Mesenchymal stem cell (in vitro differentiated cells and primary cell): ENCODE results near the gene IPO7.
A peak's percentile ranks its signal among the peaks of the same experiment; 100 is the strongest.

ENCODE experiments used
- DNase-seq: peaks from one replicate; pipeline ENCODE4 v3.0.0-alpha.2; 2013
- H2AFZ ChIP-seq: one replicate; pipeline ENCODE4 v1.6.1; 2013; ENCODE audit warnings: low read depth, mild to moderate bottlenecking, control low read depth, inconsistent platforms, low read length, moderate library complexity
- H2AK5ac ChIP-seq: 2 replicates; pipeline ENCODE4 v1.6.1; 2013; ENCODE audit warnings: low read length, moderate library complexity, mild to moderate bottlenecking, inconsistent platforms; ENCODE audit not compliant: severe bottlenecking
- H2BK120ac ChIP-seq: one replicate; pipeline ENCODE4 v1.6.1; 2013; ENCODE audit warnings: low read depth, mild to moderate bottlenecking, inconsistent platforms, low read length, moderate library complexity
- H2BK12ac ChIP-seq, 2 experiments: one replicate each; pipeline ENCODE4 v1.6.1; 2013; ENCODE audit warnings: inconsistent platforms in 2 of 2, low read length in 2 of 2, mild to moderate bottlenecking in 2 of 2, moderate library complexity in 2 of 2, control low read depth in 1 of 2
- H2BK15ac ChIP-seq: one replicate; pipeline ENCODE4 v1.6.1; 2013; ENCODE audit warnings: mild to moderate bottlenecking, low read depth, inconsistent platforms; ENCODE audit not compliant: poor library complexity, severe bottlenecking
- H2BK5ac ChIP-seq: 2 replicates; pipeline ENCODE4 v1.6.1; 2013; ENCODE audit warnings: low read depth, mild to moderate bottlenecking, low read length, control low read depth, inconsistent platforms; ENCODE audit not compliant: poor library complexity, severe bottlenecking
- H3K14ac ChIP-seq, 2 experiments: one replicate each; pipeline ENCODE4 v1.6.1; 2013; ENCODE audit warnings: inconsistent platforms in 2 of 2, low read length in 2 of 2, control low read depth in 1 of 2, mild to moderate bottlenecking in 1 of 2, moderate library complexity in 1 of 2
- H3K18ac ChIP-seq, 2 experiments: one replicate each; pipeline ENCODE4 v1.6.1; 2013; ENCODE audit warnings: inconsistent platforms in 2 of 2, low read length in 2 of 2, control low read depth in 1 of 2, low read depth in 1 of 2, mild to moderate bottlenecking in 1 of 2
- H3K23ac ChIP-seq, 2 experiments: one replicate each; pipeline ENCODE4 v1.6.1; 2013; ENCODE audit warnings: inconsistent platforms in 2 of 2, low read length in 2 of 2, mild to moderate bottlenecking in 2 of 2, moderate library complexity in 2 of 2, control low read depth in 1 of 2
- H3K27ac ChIP-seq: 2 replicates; pipeline ENCODE4 v1.5.1; 2013; ENCODE audit warnings: mild to moderate bottlenecking, moderate library complexity, low read length, control low read depth, inconsistent platforms; ENCODE audit not compliant: poor library complexity, severe bottlenecking
- H3K27me3 ChIP-seq, 2 experiments: 2 replicates each; pipeline versions ENCODE4 v1.6.1 to v1.7.0; 2013; ENCODE audit warnings: low read length in 2 of 2, mild to moderate bottlenecking in 2 of 2, moderate library complexity in 2 of 2, control low read depth in 1 of 2, inconsistent platforms in 1 of 2; ENCODE audit not compliant: control insufficient read depth in 1 of 2, insufficient read depth in 1 of 2
- H3K36me3 ChIP-seq, 2 experiments: 2 replicates each; pipeline versions ENCODE4 v1.6.1 to v1.7.0; 2013; ENCODE audit warnings: low read length in 2 of 2, control low read depth in 1 of 2, inconsistent platforms in 1 of 2, low read depth in 1 of 2, mild to moderate bottlenecking in 1 of 2; ENCODE audit not compliant: insufficient read depth in 2 of 2, control insufficient read depth in 1 of 2
- H3K4ac ChIP-seq, 2 experiments: one replicate each; pipeline ENCODE4 v1.6.1; 2013; ENCODE audit warnings: inconsistent platforms in 2 of 2, low read length in 2 of 2, mild to moderate bottlenecking in 2 of 2, moderate library complexity in 2 of 2, control low read depth in 1 of 2, low read depth in 1 of 2
- H3K4me1 ChIP-seq: 2 replicates; pipeline ENCODE4 v1.6.1; 2013; ENCODE audit warnings: low read depth, low read length, control low read depth; ENCODE audit not compliant: control insufficient read depth, insufficient read depth
- H3K4me2 ChIP-seq: 2 replicates; pipeline ENCODE4 v1.6.1; 2013; ENCODE audit warnings: low read length, mild to moderate bottlenecking, inconsistent platforms; ENCODE audit not compliant: poor library complexity, severe bottlenecking
- H3K4me3 ChIP-seq, 2 experiments: 2 replicates each; pipeline versions ENCODE4 v1.5.1 to v1.7.0; 2013; ENCODE audit warnings: low read length in 2 of 2, mild to moderate bottlenecking in 2 of 2, control low read depth in 1 of 2, low read depth in 1 of 2; ENCODE audit not compliant: insufficient read depth in 1 of 2
- H3K79me1 ChIP-seq: replicated peaks from 2 replicates; pipeline ENCODE4 v1.6.1; 2013; ENCODE audit warnings: mild to moderate bottlenecking, control low read depth, low read length, inconsistent platforms; ENCODE audit not compliant: poor library complexity, severe bottlenecking
- H3K9ac ChIP-seq: 2 replicates; pipeline ENCODE4 v1.7.0; 2013; ENCODE audit warnings: mild to moderate bottlenecking, low read length, moderate library complexity
- H3K9me3 ChIP-seq: 2 replicates; pipeline ENCODE4 v1.7.0; 2013; ENCODE audit warnings: mild to moderate bottlenecking, low read length; ENCODE audit not compliant: control insufficient read depth
- H4K8ac ChIP-seq: one replicate; pipeline ENCODE4 v1.6.1; 2013; ENCODE audit warnings: inconsistent platforms, mild to moderate bottlenecking, low read length, moderate library complexity
- H4K91ac ChIP-seq: one replicate; pipeline ENCODE4 v1.6.1; 2013; ENCODE audit warnings: mild to moderate bottlenecking, low read length, inconsistent platforms
- WGBS: methylation state at CpG from one replicate; pipeline ENCODE4 v1.1.7; 2013; ENCODE audit warnings: mixed read lengths; 5-methylcytosine and 5-hydroxymethylcytosine counted together

The IPO7 gene

GRCh38 chr11:9461760-9462134 is 77.3 kb downstream of the IPO7 start:
- H3K9ac ChIP-seq, result peak overlapping the region; percentile 100
- no peaks in the 10 kb centered on the region for H3K9me3 ChIP-seq
- H3K27me3 ChIP-seq, result no peaks in the 10 kb centered on the region
- H4K8ac ChIP-seq, result no peak overlapping the region
- H2BK5ac ChIP-seq, result no peak overlapping the region
- no peaks in the 10 kb centered on the region for H3K79me1 ChIP-seq
- peak overlapping the region; percentile 70 for H3K4me2 ChIP-seq
- no peaks in the 10 kb centered on the region for H3K36me3 ChIP-seq
- H2BK15ac ChIP-seq, result no peak overlapping the region
- no peak overlapping the region for H3K14ac ChIP-seq
- no peak overlapping the region for H4K91ac ChIP-seq
- DNase-seq, result peak; percentile 46
- H3K27ac ChIP-seq, result peak overlapping the region; percentile 96
- no peak overlapping the region for H3K4ac ChIP-seq
- no peak overlapping the region for H3K18ac ChIP-seq
- no peak overlapping the region for H2BK120ac ChIP-seq
- H2AFZ ChIP-seq, result no peak overlapping the region
- H2AK5ac ChIP-seq, result no peak overlapping the region
- no peak overlapping the region for H2BK12ac ChIP-seq
- H3K23ac ChIP-seq, result no peak overlapping the region
- peak overlapping the region in 1 of 2 experiments; percentile 89 for H3K4me3 ChIP-seq
- 8% methylated on average over 6 of the region's 10 CpGs for WGBS
- peaks cover 5% of the 10 kb centered on the region for H3K4me1 ChIP-seq

- no peak overlapping the region for H2AFZ ChIP-seq
- H2BK120ac ChIP-seq, result no peak overlapping the region
- peak overlapping the region; percentile 100 for H3K9ac ChIP-seq
- no peak overlapping the region for H2BK5ac ChIP-seq
- peaks cover 5% of the 10 kb centered on the region for H3K4me1 ChIP-seq
- H3K27me3 ChIP-seq, result no peaks in the 10 kb centered on the region
- H2BK12ac ChIP-seq, result no peak overlapping the region
- no peak overlapping the region for H2AK5ac ChIP-seq
- no peaks in the 10 kb centered on the region for H3K9me3 ChIP-seq
- no peak overlapping the region for H3K23ac ChIP-seq
- WGBS, result 93% methylated on average over 15 of the region's 16 CpGs
- no peak overlapping the region for H4K8ac ChIP-seq
- peaks cover 2% of the 10 kb centered on the region for H3K79me1 ChIP-seq
- H3K14ac ChIP-seq, result no peak overlapping the region
- DNase-seq, result peak; percentile 45
- H3K4me2 ChIP-seq, result peak overlapping the region; percentile 53
- no peaks in the 10 kb centered on the region for H3K36me3 ChIP-seq
- no peak overlapping the region for H4K91ac ChIP-seq
- H3K27ac ChIP-seq, result peak overlapping the region; percentile 20
- H3K4me3 ChIP-seq, result peak overlapping the region in 1 of 2 experiments; percentile 89
- no peak overlapping the region for H2BK15ac ChIP-seq
- H3K4ac ChIP-seq, result no peak overlapping the region
- H3K18ac ChIP-seq, result peak overlapping the region in 1 of 2 experiments; percentile 33
Measured at GRCh38 chr11:9462172-9462799, 77.8 kb downstream of the IPO7 start.

GRCh38 chr11:9462806-9463537 is 78.5 kb downstream of the IPO7 start:
- Histone ChIP-seq H3K9me3 (no peaks in the 10 kb centered on the region), H3K4me3 (no peak overlapping the region), H2BK15ac (no peak overlapping the region), H3K14ac (no peak overlapping the region), H3K36me3 (no peaks in the 10 kb centered on the region), H4K8ac (no peak overlapping the region), H2AFZ (no peak overlapping the region), H3K9ac (no peak overlapping the region), H3K4ac (no peak overlapping the region), H3K4me1 (peaks cover 5% of the 10 kb centered on the region), H3K23ac (no peak overlapping the region), H2BK5ac (no peak overlapping the region), H3K27ac (no peak overlapping the region), H2AK5ac (no peak overlapping the region), H2BK12ac (no peak overlapping the region), H3K79me1 (peaks cover 5% of the 10 kb centered on the region), H4K91ac (no peak overlapping the region), H3K18ac (no peak overlapping the region), H2BK120ac (no peak overlapping the region), H3K4me2 (no peak overlapping the region), H3K27me3 (no peaks in the 10 kb centered on the region)
- WGBS, result 91% methylated on average over 7 of the region's 8 CpGs
- peak; percentile 21 for DNase-seq

GRCh38 chr11:9470765-9471164 is 86.3 kb downstream of the IPO7 start:
- no peak overlapping the region for H2AK5ac ChIP-seq
- H3K14ac ChIP-seq, result no peak overlapping the region
- H4K91ac ChIP-seq, result no peak overlapping the region
- no peak overlapping the region for H3K18ac ChIP-seq
- H3K4me3 ChIP-seq, result no peak overlapping the region
- peaks cover 17 to 37% of the 10 kb centered on the region in 2 experiments for H3K36me3 ChIP-seq
- H3K23ac ChIP-seq, result no peak overlapping the region
- peaks cover 2% of the 10 kb centered on the region for H3K4me1 ChIP-seq
- no peak overlapping the region for H2BK15ac ChIP-seq
- H3K79me1 ChIP-seq, result peaks cover 17% of the 10 kb centered on the region
- DNase-seq, result no peak
- no peaks in the 10 kb centered on the region for H3K9me3 ChIP-seq
- no peak overlapping the region for H2AFZ ChIP-seq
- H2BK5ac ChIP-seq, result no peak overlapping the region
- no peak overlapping the region for H2BK120ac ChIP-seq
- H3K27me3 ChIP-seq, result no peaks in the 10 kb centered on the region
- H3K27ac ChIP-seq, result no peak overlapping the region
- H3K9ac ChIP-seq, result no peak overlapping the region
- no peak overlapping the region for H4K8ac ChIP-seq
- 98% methylated on average over 4 of the region's 4 CpGs for WGBS
- no peak overlapping the region for H2BK12ac ChIP-seq
- no peak overlapping the region for H3K4ac ChIP-seq
- H3K4me2 ChIP-seq, result no peak overlapping the region
